ENCODE results near the gene NEURL1. TPM values are rescaled to one million over a fixed set of nuclear protein-coding genes. Genes with fewer than 3 reads are reported as not detected.

The NEURL1 gene
- total RNA-seq, 1 donor from 2014 or later = 2.5 TPM

GRCh38 chr10:103610083-103610472, 116.6 kb downstream of the NEURL1 start:
- H3K27me3 Mint-ChIP-seq (ENCODE audit: unreplicated experiment) = no peaks in the 10 kb centered on the region
- H3K4me3 Mint-ChIP-seq (ENCODE audit: unreplicated experiment) = no peak overlapping the region
- peaks cover 2% of the 10 kb centered on the region for H3K4me1 Mint-ChIP-seq (ENCODE audit: unreplicated experiment)
- no peak for TF ChIP-seq CTCF (IDR thresholded peaks at IDR 0.05)
- no peak for DNase-seq (ENCODE audit: extremely low spot score, unreplicated experiment)
- no peaks in the 10 kb centered on the region for H3K9me3 Mint-ChIP-seq (ENCODE audit: unreplicated experiment)
- no peak overlapping the region for H3K27ac Mint-ChIP-seq (ENCODE audit: unreplicated experiment)
- peaks cover 25% of the 10 kb centered on the region for H3K36me3 Mint-ChIP-seq (ENCODE audit: unreplicated experiment)

GRCh38 chr10:103610921-103611511, 117.5 kb downstream of the NEURL1 start:
- DNase-seq (ENCODE audit: extremely low spot score, unreplicated experiment) = no peak

GRCh38 chr10:103612462-103613365, 119.2 kb downstream of the NEURL1 start:
- Mint-ChIP-seq H3K4me3 (ENCODE audit: unreplicated experiment) (no peak overlapping the region), H3K27ac (ENCODE audit: unreplicated experiment) (no peak overlapping the region), H3K4me1 (ENCODE audit: unreplicated experiment) (peaks cover 2% of the 10 kb centered on the region), H3K9me3 (ENCODE audit: unreplicated experiment) (no peaks in the 10 kb centered on the region), H3K36me3 (ENCODE audit: unreplicated experiment) (peaks cover 25% of the 10 kb centered on the region), H3K27me3 (ENCODE audit: unreplicated experiment) (no peaks in the 10 kb centered on the region)
- no peak for DNase-seq (ENCODE audit: extremely low spot score, unreplicated experiment)
- TF ChIP-seq CTCF (IDR thresholded peaks at IDR 0.05) = no peak

More at GRCh38 chr10:103610921-103611511, 117.5 kb downstream of the NEURL1 start:
- Mint-ChIP-seq H3K9me3 (ENCODE audit: unreplicated experiment) (no peaks in the 10 kb centered on the region), H3K36me3 (ENCODE audit: unreplicated experiment) (peaks cover 25% of the 10 kb centered on the region), H3K4me1 (ENCODE audit: unreplicated experiment) (peaks cover 2% of the 10 kb centered on the region), H3K27me3 (ENCODE audit: unreplicated experiment) (no peaks in the 10 kb centered on the region), H3K27ac (ENCODE audit: unreplicated experiment) (no peak overlapping the region), H3K4me3 (ENCODE audit: unreplicated experiment) (no peak overlapping the region)
- no peak for TF ChIP-seq CTCF (IDR thresholded peaks at IDR 0.05)

- no peak for TF ChIP-seq CTCF (IDR thresholded peaks at IDR 0.05)
- peaks cover 25% of the 10 kb centered on the region for H3K36me3 Mint-ChIP-seq (ENCODE audit: unreplicated experiment)
- H3K4me1 Mint-ChIP-seq (ENCODE audit: unreplicated experiment) = peaks cover 2% of the 10 kb centered on the region
- DNase-seq (ENCODE audit: extremely low spot score, unreplicated experiment) = no peak
- no peak overlapping the region for H3K27ac Mint-ChIP-seq (ENCODE audit: unreplicated experiment)
- no peak overlapping the region for H3K4me3 Mint-ChIP-seq (ENCODE audit: unreplicated experiment)
- no peaks in the 10 kb centered on the region for H3K9me3 Mint-ChIP-seq (ENCODE audit: unreplicated experiment)
- no peaks in the 10 kb centered on the region for H3K27me3 Mint-ChIP-seq (ENCODE audit: unreplicated experiment)
These were observed 120.1 kb downstream of the NEURL1 start for GRCh38 chr10:103613616-103614015.

All from osteocyte (in vitro differentiated cells).